ENCODE measurements around the gene PWWP2B.

The PWWP2B gene

GRCh38 chr10:132408367-132408781 is 11.4 kb downstream of the PWWP2B start:
- no peak for DNase-seq (ENCODE audit: low read depth)

GRCh38 chr10:132408823-132409666 is 12.0 kb downstream of the PWWP2B start:
- DNase-seq (ENCODE audit: low read depth), result no peak

- no peak for DNase-seq (ENCODE audit: low read depth)
Observed at GRCh38 chr10:132409667-132410028, 12.6 kb downstream of the PWWP2B start.

GRCh38 chr10:132410056-132410778 is 13.2 kb downstream of the PWWP2B start:
- no peak for DNase-seq (ENCODE audit: low read depth)

- DNase-seq (ENCODE audit: low read depth), result no peak
Observed at GRCh38 chr10:132410779-132411532, 14.0 kb downstream of the PWWP2B start.

- DNase-seq (ENCODE audit: low read depth), result no peak
Observed at GRCh38 chr10:132411561-132412253, 14.7 kb downstream of the PWWP2B start.

GRCh38 chr10:132412316-132413192 is 15.6 kb downstream of the PWWP2B start:
- no peak for DNase-seq (ENCODE audit: low read depth)

- DNase-seq (ENCODE audit: low read depth), result no peak
Observed at GRCh38 chr10:132413226-132414205, 16.5 kb downstream of the PWWP2B start.

GRCh38 chr10:132414402-132415016 is 17.5 kb downstream of the PWWP2B start:
- DNase-seq (ENCODE audit: low read depth), result no peak

GRCh38 chr10:132415255-132415654 is 18.3 kb downstream of the PWWP2B start:
- DNase-seq (ENCODE audit: low read depth), result no peak

GRCh38 chr10:132415956-132416355 is 19.0 kb downstream of the PWWP2B start:
- DNase-seq (ENCODE audit: low read depth), result no peak

GRCh38 chr10:132416566-132417256 is 19.7 kb downstream of the PWWP2B start:
- DNase-seq (ENCODE audit: low read depth), result no peak

- no peak for DNase-seq (ENCODE audit: low read depth)
Observed at GRCh38 chr10:132417257-132417910, 20.4 kb downstream of the PWWP2B start.

GRCh38 chr10:132417957-132418441 is 21.0 kb downstream of the PWWP2B start:
- DNase-seq (ENCODE audit: low read depth), result no peak

- DNase-seq (ENCODE audit: low read depth), result no peak
Observed at GRCh38 chr10:132418527-132419416, 21.8 kb downstream of the PWWP2B start.

GRCh38 chr10:132419538-132420468 is 22.8 kb downstream of the PWWP2B start:
- no peak for DNase-seq (ENCODE audit: low read depth)
